Measurements from ENCODE around the gene ITCH.
A peak's percentile ranks its signal among the peaks of the same experiment; 100 is the strongest.

The ITCH gene

GRCh38 chr20:34522969-34523871 lies 160.1 kb downstream of the ITCH start (continued):
- TF ChIP-seq ZBTB26 (tag by site-specific recombination; optimal IDR thresholded peaks at IDR 0.05): no peak
- no peak for TF ChIP-seq ZNF362 (tag by site-specific recombination; IDR thresholded peaks at IDR 0.05)
- peak; percentile 73 for TF ChIP-seq ZBTB17 (tag by site-specific recombination; IDR thresholded peaks at IDR 0.05)

DNA sequence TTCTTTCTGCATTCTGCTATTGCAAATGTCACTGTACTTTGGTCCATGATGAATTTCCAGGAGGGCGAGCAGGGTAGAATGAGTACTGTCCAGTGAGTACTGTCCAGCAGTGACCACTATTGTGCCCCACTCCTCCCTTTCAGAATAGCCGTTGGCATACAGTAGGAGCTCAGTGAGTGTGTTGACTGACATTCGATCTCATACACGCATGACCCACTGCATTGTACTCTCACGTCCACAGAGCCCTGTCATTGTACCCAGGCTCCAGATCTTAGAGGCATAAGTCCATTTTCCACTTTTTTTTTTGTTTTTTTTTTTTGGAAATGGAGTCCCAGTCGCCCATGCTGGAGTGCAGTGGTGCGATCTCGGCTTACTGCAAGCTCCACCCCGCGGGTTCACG lies 161.4 kb downstream of the ITCH start:
- ChIA-PET POLR2A (interaction anchor here (0.6 to 1.0 kb wide), 3 partner anchors 8 to 246 kb away, joined by 3 to 4 read pairs (median 3); partner anchors contain the start of gene DYNLRB1), CTCF (interaction anchor here (0.7 to 7.7 kb wide), 4 partner anchors 8 to 222 kb away, joined by 3 to 116 read pairs (median 6); partner anchors contain the start of gene DYNLRB1)
- no peak for TF ChIP-seq ZNF571 (tag by site-specific recombination; IDR thresholded peaks at IDR 0.05)
- TF ChIP-seq ZNF416 (tag by site-specific recombination; IDR thresholded peaks at IDR 0.05): no peak
- TF ChIP-seq ZNF214 (tag by site-specific recombination; IDR thresholded peaks at IDR 0.05; ENCODE audit: borderline replicate concordance): no peak
- no peak for TF ChIP-seq ZNF423 (tag by site-specific recombination; IDR thresholded peaks at IDR 0.05)
- no peak for TF ChIP-seq PRDM1 (tag by site-specific recombination; IDR thresholded peaks at IDR 0.05)
- H3K4me1 ChIP-seq (ENCODE audit: control insufficient read depth, insufficient read depth, low read length): peaks cover 9% of the 10 kb centered on the region
- no peak overlapping the region for H3K4me3 ChIP-seq (ENCODE audit: low read depth, low read length)
- H3K36me3 ChIP-seq (ENCODE audit: control insufficient read depth in 2 of 2, insufficient read depth in 1 of 2, low read length in 2 of 2): peaks cover 3 to 59% of the 10 kb centered on the region in 2 experiments; a peak in 2 of 3 replicates
- no peaks in the 10 kb centered on the region for H3K9me3 ChIP-seq (ENCODE audit: control insufficient read depth, insufficient read depth, low read depth, low read length)
- no peak overlapping the region for H3K27ac ChIP-seq (ENCODE audit: extremely low read depth, low read depth, low read length)

- TF ChIP-seq ZNF791 (tag by site-specific recombination; IDR thresholded peaks at IDR 0.05): no peak
- no peak for TF ChIP-seq RBAK (tag by site-specific recombination; IDR thresholded peaks at IDR 0.05)
- no peak for TF ChIP-seq ZNF19 (tag by site-specific recombination; IDR thresholded peaks at IDR 0.05; ENCODE audit: low read depth)
- no peak for TF ChIP-seq PATZ1 (tag by site-specific recombination; IDR thresholded peaks at IDR 0.05)
- no peak for TF ChIP-seq ZNF548 (tag by site-specific recombination; IDR thresholded peaks at IDR 0.05)
- TF ChIP-seq REPIN1 (tag by site-specific recombination; IDR thresholded peaks at IDR 0.05; ENCODE audit: low read depth): no peak
- no peak for TF ChIP-seq ZNF175 (tag by site-specific recombination; IDR thresholded peaks at IDR 0.05)
- no peak for TF ChIP-seq KLF8 (tag by site-specific recombination; IDR thresholded peaks at IDR 0.05)
- TF ChIP-seq ZNF530 (tag by site-specific recombination; IDR thresholded peaks at IDR 0.05; ENCODE audit: low read depth): no peak
- ChIA-PET CTCF (interaction anchor here (0.7 to 7.7 kb wide), 3 partner anchors 9 to 212 kb away, joined by 3 to 116 read pairs (median 8); partner anchors contain the start of gene DYNLRB1), POLR2A (interaction anchor here (2.0 kb wide), 1 partner anchor 9 kb away, joined by 20 read pairs; the partner anchor contains the start of gene DYNLRB1)
- Histone ChIP-seq H3K4me3 (ENCODE audit: low read depth, low read length) (no peak overlapping the region), H3K36me3 (ENCODE audit: control insufficient read depth in 2 of 2, insufficient read depth in 1 of 2, low read length in 2 of 2) (peaks cover 3 to 60% of the 10 kb centered on the region in 2 experiments; a peak in 2 of 3 replicates), H3K4me1 (ENCODE audit: control insufficient read depth, insufficient read depth, low read length) (peaks cover 9% of the 10 kb centered on the region), H3K9me3 (ENCODE audit: control insufficient read depth, insufficient read depth, low read depth, low read length) (no peaks in the 10 kb centered on the region), H3K27ac (ENCODE audit: extremely low read depth, low read depth, low read length) (0 out of 2 replicates have a peak overlapping the region, but pooled peaks have one; percentile 34)
Measured at GRCh38 chr20:34525342-34525708, 162.3 kb downstream of the ITCH start.
